ENCODE results near the gene TRAPPC6A. TPM values are rescaled to one million over a fixed set of nuclear protein-coding genes. Genes with fewer than 3 reads are reported as not detected.

The TRAPPC6A gene
- total RNA-seq, 1 experiment from 2014 or later = 14.5 TPM

- no peak for DNase-seq (ENCODE audit: low spot score)
Measured at GRCh38 chr19:45149129-45149528, 28.9 kb downstream of the TRAPPC6A start.

GRCh38 chr19:45147835-45148676 is 30.0 kb downstream of the TRAPPC6A start:
- no peak for DNase-seq (ENCODE audit: low spot score)

- DNase-seq (ENCODE audit: low spot score) = no peak
Measured at GRCh38 chr19:45146741-45147205, 31.3 kb downstream of the TRAPPC6A start.

GRCh38 chr19:45146251-45146650 is 31.8 kb downstream of the TRAPPC6A start:
- no peak for DNase-seq (ENCODE audit: low spot score)

- DNase-seq (ENCODE audit: low spot score) = no peak
Measured at GRCh38 chr19:45145270-45146189, 32.5 kb downstream of the TRAPPC6A start.

- no peak for DNase-seq (ENCODE audit: low spot score)
Measured at GRCh38 chr19:45144431-45145269, 33.4 kb downstream of the TRAPPC6A start.

- DNase-seq (ENCODE audit: low spot score) = no peak
Measured at GRCh38 chr19:45142726-45143110, 35.3 kb downstream of the TRAPPC6A start.

GRCh38 chr19:45142016-45142725 is 35.9 kb downstream of the TRAPPC6A start:
- no peak for DNase-seq (ENCODE audit: low spot score)

- no peak for DNase-seq (ENCODE audit: low spot score)
Measured at GRCh38 chr19:45141203-45141900, 36.7 kb downstream of the TRAPPC6A start.

- DNase-seq (ENCODE audit: low spot score) = no peak
Measured at GRCh38 chr19:45140533-45140932, 37.5 kb downstream of the TRAPPC6A start.

GRCh38 chr19:45140144-45140503 is 37.9 kb downstream of the TRAPPC6A start:
- DNase-seq (ENCODE audit: low spot score) = no peak

- DNase-seq (ENCODE audit: low spot score) = no peak
Measured at GRCh38 chr19:45139286-45140143, 38.5 kb downstream of the TRAPPC6A start.

- no peak for DNase-seq (ENCODE audit: low spot score)
Measured at GRCh38 chr19:45138303-45138751, 39.7 kb downstream of the TRAPPC6A start.

GRCh38 chr19:45137179-45137761 is 40.8 kb downstream of the TRAPPC6A start:
- DNase-seq (ENCODE audit: low spot score) = no peak

- no peak for DNase-seq (ENCODE audit: low spot score)
Measured at GRCh38 chr19:45136507-45137178, 41.4 kb downstream of the TRAPPC6A start.

GRCh38 chr19:45135176-45135885 is 42.7 kb downstream of the TRAPPC6A start:
- no peak for DNase-seq (ENCODE audit: low spot score)

- no peak for DNase-seq (ENCODE audit: low spot score)
Measured at GRCh38 chr19:45133661-45134060, 44.4 kb downstream of the TRAPPC6A start.
